ENCODE results near the gene ATG101.

Gene ATG101, protein sequence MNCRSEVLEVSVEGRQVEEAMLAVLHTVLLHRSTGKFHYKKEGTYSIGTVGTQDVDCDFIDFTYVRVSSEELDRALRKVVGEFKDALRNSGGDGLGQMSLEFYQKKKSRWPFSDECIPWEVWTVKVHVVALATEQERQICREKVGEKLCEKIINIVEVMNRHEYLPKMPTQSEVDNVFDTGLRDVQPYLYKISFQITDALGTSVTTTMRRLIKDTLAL

DNA sequence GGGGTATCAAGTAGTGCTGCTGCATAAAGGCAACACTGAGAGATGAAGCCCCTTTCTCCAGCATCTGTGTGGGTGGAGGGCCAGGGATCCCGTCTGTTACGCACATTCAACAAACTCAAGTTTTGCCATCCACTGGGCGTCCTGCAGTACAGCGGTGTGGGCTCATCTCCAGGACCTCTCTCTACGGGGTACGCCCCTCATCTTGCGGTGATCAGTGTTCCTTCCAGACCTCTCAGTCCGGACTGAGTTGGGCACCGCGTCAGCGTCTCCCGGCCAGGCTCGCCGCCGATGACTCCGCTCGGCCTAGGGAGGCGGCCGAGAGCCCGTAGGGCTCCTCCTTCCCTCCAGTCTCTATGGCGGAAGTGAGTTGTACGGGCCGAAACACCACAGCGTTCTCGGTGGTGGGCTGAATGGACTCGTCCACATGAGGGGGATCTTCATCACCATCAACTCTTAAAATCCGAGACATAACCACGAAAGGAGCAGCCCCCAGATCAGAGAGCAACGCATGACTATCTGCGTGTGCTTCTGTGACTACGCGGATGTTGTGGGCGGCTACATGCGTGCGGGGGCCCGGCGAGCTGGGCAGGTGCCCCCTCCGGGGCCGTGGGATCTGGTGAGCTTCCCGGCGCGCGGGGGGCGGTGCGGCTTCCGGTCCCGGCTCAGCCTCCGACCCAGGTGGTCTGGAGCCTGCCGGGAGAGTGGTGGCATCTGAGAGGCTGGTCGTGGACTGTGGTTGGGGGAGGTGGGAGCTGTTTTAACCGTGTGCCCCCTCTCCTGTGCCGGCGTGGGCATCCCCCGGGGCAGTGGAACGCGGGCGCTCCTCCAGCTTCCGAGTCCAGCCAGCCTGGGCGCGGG, at the start of gene ATG101:
Gene ATG101 (plus strand): TSS at position 652 of the 858 bp plus-strand sequence. CDS start 3,673 bp downstream, outside the sequence.
- peak; percentile 84 for DNase-seq

DNA sequence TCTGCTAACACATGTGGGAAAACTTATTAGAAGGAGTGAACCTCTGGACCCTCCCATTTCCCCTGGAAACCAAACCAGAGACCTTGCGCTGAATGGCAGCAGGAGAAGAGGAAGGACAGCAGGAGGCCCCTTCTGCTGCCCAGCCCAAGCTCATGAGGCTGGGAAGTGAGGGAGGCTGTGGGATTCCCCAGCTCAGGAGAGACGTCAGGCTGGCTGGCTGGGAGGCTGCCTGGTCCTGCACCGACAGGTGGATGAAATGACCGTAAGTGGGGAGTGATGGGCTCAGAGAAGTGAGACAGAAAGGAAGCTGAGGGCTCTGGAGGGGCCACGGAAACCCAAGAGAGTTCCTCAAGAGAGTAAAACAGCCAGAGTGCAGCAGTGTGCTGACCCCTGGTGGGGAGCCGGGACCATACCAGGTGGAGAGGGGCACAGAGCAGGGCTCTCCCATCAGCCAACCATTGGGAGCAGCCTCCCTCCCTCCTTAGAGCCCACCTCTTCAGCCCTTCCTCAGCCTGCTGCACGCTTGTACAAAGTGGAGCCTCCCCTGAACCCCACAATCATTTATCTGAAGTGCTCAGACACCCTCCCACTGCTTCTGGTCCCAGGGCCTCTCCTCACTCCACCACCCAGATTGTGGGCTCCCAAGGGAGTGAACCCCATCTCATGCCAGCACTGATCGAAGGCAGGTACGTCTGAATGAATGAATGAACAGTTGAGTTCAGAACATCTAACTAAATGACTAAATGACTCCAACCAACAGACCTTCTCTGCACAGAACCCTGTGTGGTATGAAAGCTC, 49.0 kb upstream of the ATG101 start:
- peak; percentile 52 for DNase-seq

DNA sequence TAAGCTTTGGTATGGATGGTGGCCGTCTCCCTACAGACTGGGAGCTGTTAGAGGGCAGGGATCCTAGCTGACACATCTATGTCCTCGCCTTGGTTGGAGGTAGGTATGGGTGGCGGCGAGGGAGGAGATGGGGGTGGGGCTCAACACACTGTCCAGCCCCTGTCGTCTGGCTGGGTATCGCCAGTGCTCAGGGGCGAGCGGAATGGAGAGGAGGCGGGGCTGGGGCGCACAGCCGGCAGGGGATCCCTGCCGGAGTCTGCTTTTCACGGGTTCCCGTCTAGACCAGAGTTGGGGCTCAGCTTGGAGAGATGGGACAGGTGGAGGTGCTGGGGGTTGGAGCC, 47.0 kb upstream of the ATG101 start:
- peak; percentile 33 for DNase-seq

DNA sequence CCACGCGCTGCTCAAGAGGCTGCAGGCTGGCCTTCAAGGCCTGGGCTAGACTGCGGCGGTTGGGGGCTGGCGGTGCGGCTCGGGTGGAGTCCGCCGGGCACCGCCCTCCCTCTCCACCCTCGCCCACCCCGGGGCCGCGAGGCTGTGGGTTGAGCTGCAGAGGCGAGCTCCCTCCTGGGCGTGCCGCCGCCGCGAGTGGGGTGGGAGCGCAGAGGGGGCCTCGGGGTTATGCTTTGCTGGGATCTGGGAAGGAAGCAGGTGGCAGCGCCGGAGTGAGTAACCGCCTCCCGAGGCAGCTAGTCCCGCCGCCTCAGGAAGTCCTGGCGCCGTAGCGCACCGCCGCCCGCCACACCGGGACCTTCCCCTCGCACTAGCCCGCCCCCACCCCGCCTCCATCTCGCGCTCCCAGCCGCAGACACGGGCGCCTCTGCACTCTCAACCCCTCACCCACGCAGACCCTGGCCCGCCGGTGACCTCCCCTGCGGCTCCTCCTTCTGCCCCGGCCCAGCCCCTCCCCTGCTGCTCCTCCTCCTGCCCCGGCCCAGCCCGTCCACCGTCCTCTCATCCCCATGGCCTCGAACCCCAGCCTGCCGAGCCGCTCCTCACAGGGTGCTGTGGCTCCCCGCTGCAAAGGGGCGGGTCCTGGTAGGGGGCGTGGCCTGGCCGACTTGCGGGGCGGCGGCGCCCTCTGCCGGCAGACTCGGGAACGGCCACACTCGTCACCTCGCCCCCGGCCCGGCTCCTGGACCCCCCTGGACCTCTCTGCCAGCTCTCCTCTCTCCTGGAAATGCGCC, 46.4 kb upstream of the ATG101 start:
- DNase-seq: peak; percentile 27

DNA sequence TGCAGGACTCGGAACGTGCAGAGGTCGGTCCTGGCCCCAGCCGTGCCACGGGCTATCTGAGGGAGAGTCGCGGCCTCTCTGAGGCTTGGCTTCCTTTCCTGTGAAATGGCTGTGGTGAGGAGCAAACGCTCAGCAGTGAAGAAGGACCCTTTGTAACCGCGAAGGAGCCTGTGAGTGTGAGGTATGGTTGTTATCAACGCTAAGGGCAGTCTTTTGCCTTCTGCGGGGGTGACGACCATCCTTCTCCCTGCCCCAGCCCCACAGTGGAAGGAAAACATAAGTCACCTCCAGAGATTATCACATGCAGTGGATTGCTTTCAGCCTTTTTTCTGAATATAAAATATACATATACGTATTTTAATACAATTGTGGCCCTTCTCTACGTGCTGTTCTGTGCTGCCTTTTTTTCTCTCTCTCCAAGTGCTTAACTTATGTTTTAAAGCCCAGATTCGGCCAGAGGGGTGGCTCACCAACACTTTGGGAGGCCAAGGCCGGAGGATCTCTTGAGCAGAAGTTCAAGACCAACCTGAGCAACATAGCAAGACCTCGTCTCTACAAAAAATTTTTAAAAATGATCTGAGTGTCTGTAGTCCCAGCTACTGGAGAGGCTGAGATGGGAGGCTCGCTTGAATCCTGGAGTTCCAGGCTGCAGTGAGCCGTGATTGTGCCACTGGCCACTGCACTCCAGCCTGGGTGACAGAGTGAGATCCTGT, 45.6 kb upstream of the ATG101 start:
- DNase-seq: no peak

DNA sequence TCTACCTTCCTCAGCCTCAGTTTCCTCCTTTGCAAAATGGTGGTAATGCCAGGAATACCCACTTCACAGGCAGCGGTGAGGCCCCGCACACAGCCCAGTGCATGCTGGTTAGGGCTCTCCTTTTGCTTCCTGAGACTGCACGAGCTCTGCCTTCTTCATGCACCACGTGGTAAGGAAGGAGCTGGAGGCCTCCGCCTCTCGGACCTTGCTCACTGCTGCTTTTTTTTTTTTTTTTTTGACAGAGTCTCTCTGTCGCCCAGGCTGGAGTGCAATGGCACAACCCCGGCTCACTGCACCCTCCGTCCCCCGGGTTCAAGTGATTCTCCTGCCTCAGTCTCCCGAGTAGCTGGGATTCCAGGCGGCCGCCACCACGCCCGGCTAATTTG, 44.9 kb upstream of the ATG101 start:
- DNase-seq: no peak

DNA sequence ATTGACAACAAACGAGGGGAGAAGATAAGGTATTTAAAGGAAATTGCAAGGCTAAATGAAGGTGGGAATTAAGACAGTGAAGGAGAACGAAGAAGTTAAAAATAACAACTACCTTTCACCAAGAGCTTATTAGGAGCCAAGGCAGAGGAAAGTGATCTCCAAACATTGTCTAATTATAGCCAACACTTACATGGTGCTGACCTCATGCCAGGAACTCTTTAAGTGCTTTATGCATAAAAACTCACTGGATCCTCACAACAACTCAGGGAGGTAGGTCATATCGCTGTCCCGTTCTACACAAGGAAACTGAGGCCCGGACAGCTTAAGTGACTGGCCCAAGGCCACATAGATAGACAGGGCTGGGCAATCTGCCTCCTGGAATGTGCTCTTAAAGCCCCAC, 43.5 kb upstream of the ATG101 start:
- DNase-seq: no peak

DNA sequence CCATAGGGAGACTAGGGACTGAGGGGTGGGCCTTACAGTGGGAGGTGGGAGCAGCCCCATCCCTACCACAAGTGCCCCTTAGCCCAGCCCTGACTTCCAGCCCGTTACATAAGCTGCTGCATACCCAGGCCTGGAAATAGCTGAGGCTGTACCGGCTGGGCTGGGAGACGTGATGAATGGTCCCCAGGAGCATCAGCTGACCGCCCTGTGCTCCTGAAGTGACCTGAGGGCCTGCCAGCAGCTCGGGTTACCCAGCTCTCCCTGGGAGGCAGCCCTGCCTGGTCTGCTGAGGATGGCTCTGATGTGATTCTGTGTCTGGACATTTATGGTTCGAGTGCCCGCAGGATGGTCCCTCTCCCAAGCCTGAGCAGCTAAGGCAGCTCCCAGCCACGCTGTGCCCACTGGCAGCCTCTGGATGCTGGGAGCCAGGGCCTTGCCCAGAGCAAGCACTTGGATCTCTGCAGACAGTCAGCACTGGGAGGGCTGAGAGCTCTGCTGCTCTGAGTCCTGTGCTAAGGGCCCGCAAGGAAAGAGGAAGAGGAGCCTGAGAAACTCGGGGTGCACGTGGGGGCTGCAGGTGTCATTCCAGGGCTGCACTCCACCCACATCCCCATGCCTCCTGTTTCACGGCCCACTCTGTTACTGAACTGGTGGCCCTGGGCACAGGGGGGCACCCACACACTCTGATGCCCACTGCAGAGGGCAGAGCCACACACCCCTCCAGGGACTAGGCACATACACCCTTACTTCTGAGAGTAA, 42.5 kb upstream of the ATG101 start:
- no peak for DNase-seq

DNA sequence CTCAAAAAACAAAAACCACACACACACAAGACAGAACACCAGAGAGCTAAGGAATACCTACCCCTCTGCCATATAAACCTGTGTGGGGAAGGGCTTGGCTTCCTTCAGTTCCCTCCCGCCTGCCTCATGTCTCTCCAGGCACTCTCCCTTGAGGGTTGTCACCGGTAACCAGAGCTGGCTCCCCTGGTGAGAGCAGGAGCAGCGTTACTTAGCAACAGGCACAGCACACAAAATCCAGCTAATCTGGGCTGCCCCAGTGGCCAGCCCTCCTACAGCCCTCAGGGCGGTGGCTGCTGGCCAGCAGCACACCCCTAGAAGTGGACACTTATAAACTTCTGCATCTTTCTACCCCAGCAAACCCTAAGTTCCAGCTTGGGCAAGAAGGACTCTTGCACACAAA, 40.1 kb upstream of the ATG101 start:
- DNase-seq: peak; percentile 14

DNA sequence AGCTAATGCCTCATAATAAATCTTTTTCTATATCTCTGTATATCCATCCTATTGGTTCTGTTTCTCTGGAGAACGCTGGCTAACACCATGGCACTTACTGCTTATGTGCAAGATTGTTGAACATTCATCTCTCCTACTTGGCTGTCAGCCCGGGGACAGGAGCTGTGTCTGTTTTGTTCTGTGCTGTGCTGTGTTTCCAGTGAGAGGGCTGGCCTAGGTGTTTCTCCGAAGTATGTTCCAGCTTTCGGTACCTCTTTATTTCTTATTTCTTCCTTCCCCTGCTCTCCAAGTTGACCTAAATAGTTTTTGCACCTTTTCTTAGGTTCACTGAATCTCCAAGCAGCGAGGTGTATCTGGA, 37.4 kb upstream of the ATG101 start:
- DNase-seq: no peak

DNA sequence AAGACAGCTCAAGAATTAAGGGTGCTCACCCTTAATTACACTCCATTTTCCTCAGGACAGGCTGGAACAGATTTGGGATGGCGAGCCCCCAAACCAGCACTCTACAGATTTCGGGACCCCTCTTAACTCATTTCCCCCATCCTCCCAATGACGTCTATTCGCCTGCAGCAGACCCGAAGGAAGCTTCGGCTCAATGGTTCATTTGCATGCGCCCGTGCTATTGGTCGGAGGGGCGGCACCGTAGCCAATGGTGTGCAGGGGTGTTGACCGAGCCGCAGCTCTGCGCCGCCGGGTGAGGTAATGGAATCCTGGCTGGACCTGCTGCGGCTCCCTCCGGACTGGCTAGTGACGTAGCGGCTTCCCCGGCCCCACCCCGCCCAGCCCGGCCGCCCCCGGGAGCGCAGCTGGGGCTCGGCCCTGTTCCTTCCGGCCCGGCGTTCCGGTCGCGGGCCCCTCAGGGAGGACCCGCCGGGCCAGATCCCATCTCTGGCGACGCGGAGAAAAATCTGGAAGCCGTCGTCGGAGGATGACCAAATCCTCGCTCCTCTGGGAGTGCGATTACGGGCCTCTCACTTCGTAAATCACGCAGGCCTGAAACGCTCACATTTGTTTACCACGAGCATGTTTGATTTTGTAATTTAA, 36.9 kb upstream of the ATG101 start:
- DNase-seq: peak; percentile 84

DNA sequence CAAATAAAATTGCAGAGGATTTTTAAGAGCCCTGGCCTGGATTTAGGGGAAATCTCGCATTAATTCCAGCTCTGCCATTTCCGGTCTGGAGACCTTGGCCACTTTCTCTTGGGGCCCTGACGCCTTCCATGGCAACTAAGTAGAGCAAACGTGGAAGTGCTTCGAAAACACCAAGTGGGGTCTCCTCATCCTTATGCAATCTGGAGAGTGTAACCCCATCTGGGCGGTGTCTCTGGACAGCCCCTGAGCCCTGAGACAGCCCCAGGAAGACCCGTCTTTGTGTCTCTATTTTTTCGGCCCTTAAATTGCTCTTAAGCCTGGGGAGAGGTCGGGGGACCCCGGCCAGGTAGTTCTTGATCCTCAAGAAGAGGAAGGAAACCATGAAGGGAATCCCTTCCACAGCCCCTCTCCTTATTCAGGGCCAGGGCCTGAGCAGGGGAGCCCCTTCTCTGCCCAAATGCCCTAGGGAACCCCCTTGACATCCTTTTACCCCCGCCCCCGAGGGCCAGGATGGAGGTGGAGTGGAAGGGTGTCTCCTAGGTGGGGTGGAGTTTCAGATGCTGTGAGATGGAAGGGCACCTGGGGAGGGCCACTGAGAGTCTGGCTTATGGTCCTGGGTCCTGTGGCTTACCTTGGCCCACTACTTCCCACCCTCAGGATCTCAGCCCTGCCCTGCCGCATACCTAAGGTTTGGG, 36.2 kb upstream of the ATG101 start:
- DNase-seq: no peak

DNA sequence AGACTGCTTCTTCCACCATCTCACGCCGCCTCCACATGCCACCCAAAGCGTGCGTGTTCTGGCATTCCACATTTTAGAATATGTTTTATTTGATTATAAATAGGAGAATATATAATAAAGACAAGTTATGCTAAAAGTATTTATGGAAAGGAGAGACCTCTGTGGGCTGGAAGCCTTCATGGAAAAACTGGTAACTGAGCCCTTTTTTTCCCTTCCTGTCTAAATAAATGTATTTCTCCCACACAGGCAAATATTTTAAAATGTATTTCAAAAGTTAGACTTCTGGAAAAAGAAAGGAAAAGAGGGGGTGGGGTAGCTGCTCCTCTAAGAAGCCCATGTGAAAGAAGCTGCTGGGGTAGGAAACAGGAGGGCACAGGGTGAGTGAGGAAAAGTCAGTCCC, 34.6 kb upstream of the ATG101 start:
- DNase-seq: no peak

DNA sequence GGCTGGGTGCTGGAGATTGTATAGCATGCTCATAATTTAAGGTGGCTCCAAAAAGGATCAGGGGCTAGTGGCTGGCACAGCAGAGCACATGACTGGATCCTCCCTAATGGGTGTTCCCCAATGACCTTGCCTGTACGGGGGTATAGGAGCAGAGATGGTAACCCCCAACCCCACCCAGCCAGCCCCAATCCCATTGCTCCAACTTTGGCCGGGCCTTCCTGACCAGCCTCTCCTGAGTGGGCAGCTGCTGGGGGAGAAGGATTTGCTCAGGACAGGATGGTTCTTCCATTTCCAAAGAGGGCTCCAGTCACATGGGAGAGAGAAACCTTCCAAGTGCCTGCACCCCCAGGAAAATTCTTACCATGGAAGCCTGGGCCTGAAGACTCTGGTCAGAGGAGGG, 33.9 kb upstream of the ATG101 start:
- no peak for DNase-seq

DNA sequence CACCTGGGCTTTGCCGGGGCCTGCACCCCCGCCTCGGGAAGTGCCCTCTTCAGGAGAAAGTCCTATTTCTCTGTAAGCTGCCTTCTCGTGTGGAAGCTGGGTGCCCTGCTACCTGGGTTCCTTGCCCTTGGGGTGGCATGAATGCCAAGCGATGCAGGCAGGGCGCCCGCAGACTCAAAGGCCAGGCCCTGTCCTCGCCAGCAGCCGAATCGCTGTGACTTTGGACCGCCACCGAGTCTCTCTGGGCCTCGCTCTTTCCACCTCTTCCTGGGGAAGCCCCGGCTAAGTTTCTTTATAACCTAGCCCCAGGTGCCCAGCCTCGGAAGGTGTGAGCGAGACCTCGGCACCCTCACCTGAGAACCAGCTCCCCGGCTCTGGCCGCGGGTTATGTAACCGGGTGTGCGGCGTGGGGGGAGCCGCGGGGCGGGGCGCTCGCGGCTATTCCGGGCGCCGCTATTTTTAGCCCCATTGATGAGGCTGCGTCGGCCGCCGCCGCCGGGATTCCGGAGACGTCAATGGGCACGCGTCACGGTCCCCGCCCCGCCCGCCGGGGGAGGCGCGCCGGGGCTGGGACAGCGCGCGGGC, 33.1 kb upstream of the ATG101 start:
- no peak for DNase-seq

DNA sequence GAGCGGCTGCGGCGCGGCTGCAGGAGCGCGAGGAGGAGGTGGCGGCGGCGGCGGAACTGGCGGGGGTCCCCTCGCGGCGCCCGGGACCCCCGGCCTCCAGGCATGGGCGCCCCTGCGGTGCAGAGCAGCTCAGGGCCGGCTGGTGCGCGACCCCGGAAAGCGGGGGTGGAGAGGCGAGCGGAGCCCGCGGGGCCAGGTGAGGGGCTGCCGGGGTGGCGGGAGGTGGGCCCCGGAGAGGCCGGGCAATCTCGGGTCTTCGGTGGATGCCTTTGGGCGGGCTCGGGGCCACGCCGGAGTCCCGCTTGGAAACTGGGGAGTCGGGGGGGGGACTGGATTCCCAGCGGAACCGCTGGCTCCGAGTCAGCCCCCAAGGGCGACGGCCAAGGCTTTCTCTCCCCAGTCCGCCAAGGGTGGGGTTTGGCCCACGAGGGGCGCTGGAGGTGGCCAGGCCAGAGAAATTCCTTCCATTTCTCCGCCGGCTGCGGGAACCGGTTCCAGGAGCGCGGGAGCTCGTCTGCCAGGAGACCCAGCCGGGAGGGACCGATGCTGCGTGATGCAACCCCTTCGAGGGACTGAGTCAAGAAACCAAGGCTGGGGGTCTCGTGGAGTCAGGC, 32.4 kb upstream of the ATG101 start:
- DNase-seq: no peak

DNA sequence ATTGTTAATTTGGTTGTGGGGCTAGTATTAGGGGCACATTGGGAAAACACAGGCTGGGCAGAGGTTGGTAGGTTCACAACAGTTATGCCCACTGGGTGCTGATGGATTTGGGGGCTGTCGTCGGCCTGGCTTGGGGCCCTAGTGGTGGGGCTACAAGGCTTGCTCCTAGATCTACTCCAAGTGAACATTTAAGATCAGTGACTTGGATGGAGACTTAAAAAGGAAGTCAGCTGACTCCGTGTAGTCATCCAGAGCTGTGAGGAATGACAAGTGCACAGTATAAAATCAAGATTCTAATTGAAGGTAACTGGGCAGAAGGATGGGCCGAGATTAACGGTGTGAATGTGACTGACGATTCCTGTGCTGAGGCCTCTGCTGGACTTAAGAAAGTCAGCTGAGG, 31.3 kb upstream of the ATG101 start:
- DNase-seq: no peak

DNA sequence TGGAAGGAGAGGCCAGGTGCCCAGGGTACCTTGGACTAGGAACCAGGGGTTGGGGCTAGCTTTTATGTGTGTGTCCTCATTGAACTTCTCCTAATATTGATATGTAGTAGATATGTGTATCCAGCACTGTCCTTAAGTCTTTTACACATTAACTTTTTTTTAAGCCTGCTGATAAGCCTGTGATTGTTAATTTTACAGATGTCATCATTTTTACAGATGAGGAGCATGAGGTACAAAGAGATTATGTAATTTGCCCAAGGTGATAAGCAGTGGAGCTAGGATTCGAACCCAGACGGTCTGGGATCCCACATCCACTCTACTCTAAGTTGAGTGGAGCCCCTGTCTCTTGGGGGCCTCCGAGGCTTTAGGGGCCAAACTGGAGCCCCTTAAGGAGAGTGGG, 28.7 kb upstream of the ATG101 start:
- DNase-seq: no peak

DNA sequence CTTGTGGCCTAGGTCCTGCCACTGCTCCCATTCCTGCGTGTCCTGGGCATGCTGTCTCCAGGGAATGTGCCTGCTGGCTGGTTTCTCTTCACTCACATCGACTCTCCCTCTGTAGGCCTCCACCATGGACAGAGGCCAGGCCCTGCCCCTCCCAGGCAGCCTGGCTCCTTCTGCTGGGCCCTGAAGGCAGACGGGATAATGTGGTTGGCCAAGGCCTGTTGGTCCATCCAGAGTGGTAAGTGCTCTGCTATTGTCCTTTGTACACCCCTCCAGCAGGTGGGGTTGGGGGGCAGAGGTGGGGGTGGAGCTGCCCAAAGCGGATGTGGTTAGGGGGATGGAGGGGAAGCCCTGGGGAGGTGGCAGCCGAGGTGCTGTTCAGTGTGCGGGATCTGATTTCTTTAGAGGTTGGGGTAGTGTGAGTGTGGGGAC, 28.1 kb upstream of the ATG101 start:
- DNase-seq: no peak

Data from SHP77 treated with DMSO at 0.1 percent for 48 hours (cell line).